Right cardiac atrium (tissue), 5 donors: ENCODE measurements around the gene TAAR9. TPM values are rescaled to one million over a fixed set of nuclear protein-coding genes. Genes with fewer than 3 reads are reported as not detected.
"Not testable (repeated sequence)": the region's sequence is repeated elsewhere in the genome, so short reads cannot be mapped to it uniquely, and the experiment has no call there.

ENCODE experiments used
- ATAC-seq, 2 donors: fragments of 200-7000 bp; cut with Tn5 transposase; one replicate each; pipeline versions ENCODE4 v1.8.0 to v1.9.1; 2020; ENCODE audit warnings: moderate library complexity in 2 of 2, mild to moderate bottlenecking in 1 of 2
- DNase-seq, 3 donors: peaks; one replicate each; pipeline ENCODE4 v3.0.0-alpha.2; 2020
- H3K27ac ChIP-seq: one replicate; pipeline ENCODE4 v1.5.1; 2013; ENCODE audit warnings: mild to moderate bottlenecking, low read length, control low read depth, moderate library complexity
- H3K27me3 ChIP-seq: one replicate; pipeline ENCODE4 v1.6.1; 2013; ENCODE audit not compliant: control insufficient read depth, insufficient read depth
- H3K4me1 ChIP-seq: one replicate; pipeline ENCODE4 v1.6.1; 2013; ENCODE audit warnings: low read length; ENCODE audit not compliant: control insufficient read depth, insufficient read depth
- H3K4me3 ChIP-seq: one replicate; pipeline ENCODE4 v1.5.1; 2013; ENCODE audit warnings: low read length, control low read depth
- H3K9me3 ChIP-seq: one replicate; pipeline ENCODE4 v1.6.1; 2013; ENCODE audit warnings: low read length; ENCODE audit not compliant: control insufficient read depth
- WGBS: extraction: QIAGEN DNeasy Blood & Tissue Kit; methylation state at CpG from one replicate; pipeline ENCODE4 v1.1.7; 2013; 5-methylcytosine and 5-hydroxymethylcytosine counted together
- intact Hi-C, 4 donors: fragments of 100-400 bp; cut with DNase I; formaldehyde crosslinking; loops; one replicate each; pipeline versions ENCODE4 v1.11.0 to v1.14.0; 2022 to 2023
- polyA plus RNA-seq: library from polyadenylated mRNA; stranded (reverse); fragments of 200-250 nt; gene quantifications from one replicate; pipeline ENCODE4 v1.2.3, GENCODE V29; 2013
- total RNA-seq, 4 donors: library from RNA; stranded (reverse); fragmentation: NEBNext Ultra II Directional; extraction: Animal tissue kit (Norgen Biotek cat#: 25700); gene quantifications; one replicate each; pipeline ENCODE4 v1.2.1, GENCODE V29; 2021
- donor health status: healthy with polysubstance abuse.
- donor health status: DM: no; HTN: yes; CAD: no.
- donor health status: DM: no; HTN: no; CAD: no.
- donor health status: DM: no; HTN: yes; CAD: no; lungs with severe emphysema.
- donor health status: DM: yes; HTN: yes; CAD: no.

The TAAR9 gene
- total and polyA plus RNA-seq, 5 donors: not detected

GRCh38 chr6:132551214-132551613 lies 13.1 kb downstream of the TAAR9 start:
- no peak for ATAC-seq
- 76% methylated on average over 4 of the region's 4 CpGs for WGBS
- no peaks in the 10 kb centered on the region for H3K4me1 ChIP-seq
- intact Hi-C loops: no loop called here
- no peak for DNase-seq
- H3K27ac ChIP-seq: no peak overlapping the region
- H3K27me3 ChIP-seq: no peaks in the 10 kb centered on the region
- H3K4me3 ChIP-seq: no peak overlapping the region
- no peaks in the 10 kb centered on the region for H3K9me3 ChIP-seq

DNA sequence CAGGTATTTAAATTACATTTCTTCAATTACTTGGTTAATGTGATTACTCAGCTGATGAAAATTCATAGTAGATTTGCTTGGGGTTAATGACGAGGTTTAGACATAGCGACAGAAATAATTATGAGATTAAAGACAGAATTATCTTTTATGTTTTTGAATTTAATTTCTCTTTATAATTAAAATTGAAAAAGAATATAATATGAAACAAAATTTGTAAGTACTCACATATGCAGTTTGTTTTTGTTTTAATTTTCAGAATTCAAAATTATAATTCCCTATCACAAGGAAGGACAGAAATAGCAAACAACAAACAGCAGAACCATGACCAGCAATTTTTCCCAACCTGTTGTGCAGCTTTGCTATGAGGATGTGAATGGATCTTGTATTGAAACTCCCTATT lies 14.3 kb downstream of the TAAR9 start, which contains the start of gene TAAR8:
TAAR8 (plus strand) TSS at position 301 of the 400 bp plus-strand sequence; CDS start at position 322, 21 bp downstream.
- no peaks in the 10 kb centered on the region for H3K9me3 ChIP-seq
- DNase-seq (no peak), ATAC-seq (no peak)
- intact Hi-C loops: no loop called here
- H3K27ac ChIP-seq: no peak within 1 kb of the TSS
- H3K27me3 ChIP-seq: no peaks in the 10 kb centered on the region
- no peak within 1 kb of the TSS for H3K4me3 ChIP-seq
- 91% methylated on average over 2 of the region's 2 CpGs for WGBS
- no peaks in the 10 kb centered on the region for H3K4me1 ChIP-seq

DNA sequence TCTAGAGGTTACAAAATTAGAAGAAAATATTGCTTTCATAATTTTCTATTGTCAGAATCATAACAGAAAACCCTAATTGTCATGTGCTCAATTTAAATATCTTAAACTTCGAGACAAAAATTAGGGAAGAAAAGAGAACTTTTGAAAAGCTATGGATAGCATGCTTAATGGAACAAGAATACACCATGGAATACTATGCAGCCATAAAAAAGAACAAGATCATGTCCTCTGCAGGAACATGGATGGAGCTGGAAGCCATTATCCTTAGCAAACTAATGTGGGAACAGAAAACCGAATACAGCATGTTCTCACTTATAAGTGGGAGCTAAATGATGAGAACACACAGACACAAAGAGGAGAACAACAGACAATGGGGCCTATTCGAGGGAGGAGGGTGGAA lies 22.0 kb downstream of the TAAR9 start:
- H3K27ac ChIP-seq, H3K4me1 ChIP-seq, H3K4me3 ChIP-seq, H3K27me3 ChIP-seq, ATAC-seq, DNase-seq, H3K9me3 ChIP-seq, intact Hi-C loops: not testable (repeated sequence)
- WGBS: 64% methylated on average over 3 of the region's 3 CpGs

- H3K9me3 ChIP-seq: no peaks in the 10 kb centered on the region
- no peak for DNase-seq
- no peaks in the 10 kb centered on the region for H3K4me1 ChIP-seq
- H3K27ac ChIP-seq: no peak overlapping the region
- H3K27me3 ChIP-seq: no peaks in the 10 kb centered on the region
- intact Hi-C loops: no loop called here
- H3K4me3 ChIP-seq: no peak overlapping the region
- 86% methylated on average over 6 of the region's 6 CpGs for WGBS
- ATAC-seq: no peak
These were observed 28.3 kb downstream of the TAAR9 start for GRCh38 chr6:132566404-132566803.

DNA sequence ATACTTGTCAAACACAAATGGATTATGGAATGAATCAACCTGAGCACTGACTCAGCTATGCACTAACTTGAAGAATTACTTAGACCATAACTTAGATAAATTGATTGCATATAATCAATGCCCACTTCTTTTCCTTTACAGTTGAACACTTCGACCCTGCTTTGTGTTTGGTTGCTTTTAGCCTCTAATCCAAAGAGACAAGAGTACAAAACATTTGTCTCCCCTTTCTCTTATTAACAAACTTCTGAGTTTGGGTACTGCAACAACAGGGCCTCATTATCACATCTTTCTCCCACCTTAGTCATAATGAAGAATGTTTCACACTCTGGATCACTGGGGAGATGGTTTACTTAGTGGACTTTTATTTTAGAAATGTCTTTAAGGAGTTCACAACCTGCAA lies 29.5 kb downstream of the TAAR9 start:
- intact Hi-C loops: no loop called here
- Histone ChIP-seq H3K4me3 (no peak overlapping the region), H3K27me3 (no peaks in the 10 kb centered on the region), H3K27ac (no peak overlapping the region), H3K4me1 (no peaks in the 10 kb centered on the region), H3K9me3 (no peaks in the 10 kb centered on the region)
- ATAC-seq (no peak), DNase-seq (no peak)
- WGBS: 73% methylated on average over 1 of the region's 1 CpG

DNA sequence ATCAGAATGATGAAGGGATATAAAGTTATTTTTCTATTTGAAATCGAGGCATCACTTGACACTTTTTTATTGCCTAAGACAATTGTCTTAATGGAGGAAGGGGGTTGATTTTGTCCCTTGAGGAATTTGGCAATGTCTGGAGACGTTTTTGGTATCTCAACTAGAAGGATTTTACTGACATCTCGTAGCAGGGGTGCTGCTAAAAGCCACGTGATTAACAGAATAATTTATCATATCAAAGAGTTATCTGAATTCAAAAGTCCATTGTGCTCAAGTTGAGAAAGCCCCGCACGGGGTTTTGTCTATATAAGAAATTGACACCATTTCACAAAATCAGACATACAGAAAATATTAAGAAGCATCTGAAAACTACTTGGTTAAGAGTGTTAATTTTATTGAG lies 30.5 kb downstream of the TAAR9 start:
- H3K27me3 ChIP-seq: no peaks in the 10 kb centered on the region
- no peak overlapping the region for H3K4me3 ChIP-seq
- no peaks in the 10 kb centered on the region for H3K4me1 ChIP-seq
- no peaks in the 10 kb centered on the region for H3K9me3 ChIP-seq
- H3K27ac ChIP-seq: no peak overlapping the region
- 54% methylated on average over 6 of the region's 6 CpGs for WGBS
- no peak for DNase-seq
- no peak for ATAC-seq
- intact Hi-C loops: no loop called here

- WGBS: 47% methylated on average over 4 of the region's 4 CpGs
- H3K27me3 ChIP-seq: no peaks in the 10 kb centered on the region
- no peaks in the 10 kb centered on the region for H3K9me3 ChIP-seq
- H3K4me3 ChIP-seq: no peak overlapping the region
- DNase-seq: no peak
- H3K27ac ChIP-seq: no peak overlapping the region
- intact Hi-C loops: no loop called here
- no peak for ATAC-seq
- H3K4me1 ChIP-seq: no peaks in the 10 kb centered on the region
These were observed 31.1 kb downstream of the TAAR9 start for GRCh38 chr6:132569170-132569569.

DNA sequence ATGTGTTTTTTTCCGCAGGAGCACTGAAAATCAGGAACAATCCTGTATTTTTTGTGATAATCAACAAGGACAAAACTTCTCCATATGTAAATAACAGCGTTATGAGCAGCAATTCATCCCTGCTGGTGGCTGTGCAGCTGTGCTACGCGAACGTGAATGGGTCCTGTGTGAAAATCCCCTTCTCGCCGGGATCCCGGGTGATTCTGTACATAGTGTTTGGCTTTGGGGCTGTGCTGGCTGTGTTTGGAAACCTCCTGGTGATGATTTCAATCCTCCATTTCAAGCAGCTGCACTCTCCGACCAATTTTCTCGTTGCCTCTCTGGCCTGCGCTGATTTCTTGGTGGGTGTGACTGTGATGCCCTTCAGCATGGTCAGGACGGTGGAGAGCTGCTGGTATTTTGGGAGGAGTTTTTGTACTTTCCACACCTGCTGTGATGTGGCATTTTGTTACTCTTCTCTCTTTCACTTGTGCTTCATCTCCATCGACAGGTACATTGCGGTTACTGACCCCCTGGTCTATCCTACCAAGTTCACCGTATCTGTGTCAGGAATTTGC lies 32.2 kb downstream of the TAAR9 start, which contains the start of gene TAAR6:
TAAR6 (plus strand) TSS at position 102 of the 557 bp plus-strand sequence; CDS start at position 102, 0 bp downstream.
- Histone ChIP-seq H3K4me1 (no peaks in the 10 kb centered on the region), H3K27ac (no peak within 1 kb of the TSS), H3K27me3 (no peaks in the 10 kb centered on the region), H3K4me3 (no peak within 1 kb of the TSS), H3K9me3 (no peaks in the 10 kb centered on the region)
- no peak for DNase-seq
- no peak for ATAC-seq
- WGBS: 71% methylated on average over 15 of the region's 15 CpGs
- intact Hi-C loops: no loop called here

GRCh38 chr6:132571774-132572173 lies 33.7 kb downstream of the TAAR9 start:
- DNase-seq (no peak), ATAC-seq (no peak)

DNA sequence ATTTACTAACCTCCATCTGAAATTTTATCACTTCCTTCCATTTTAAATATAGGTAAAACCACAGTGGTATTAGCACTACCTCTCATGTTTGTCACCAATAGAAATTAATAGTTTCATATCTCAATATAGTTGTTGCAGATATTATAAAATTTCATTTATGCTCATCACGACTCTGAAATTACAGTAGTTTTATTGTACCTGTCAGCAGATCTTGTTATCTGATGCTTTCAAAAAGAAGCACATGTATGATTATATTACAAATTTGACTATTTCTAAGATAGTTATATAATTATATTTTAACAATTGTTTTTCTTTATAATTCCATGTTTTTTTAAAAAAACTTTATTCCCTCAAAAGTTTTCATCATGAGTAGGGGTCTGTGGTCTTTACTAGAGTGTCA lies 46.6 kb downstream of the TAAR9 start:
- DNase-seq (no peak), ATAC-seq (no peak)
- intact Hi-C loops: no loop called here
- Histone ChIP-seq H3K4me3 (no peak overlapping the region), H3K27me3 (no peaks in the 10 kb centered on the region), H3K9me3 (no peaks in the 10 kb centered on the region), H3K4me1 (no peaks in the 10 kb centered on the region), H3K27ac (no peak overlapping the region)
- 72% methylated on average over 1 of the region's 1 CpG for WGBS

More at GRCh38 chr6:132571774-132572173, 33.7 kb downstream of the TAAR9 start:
- Histone ChIP-seq H3K27ac (no peak overlapping the region), H3K9me3 (no peaks in the 10 kb centered on the region), H3K4me3 (no peak overlapping the region), H3K4me1 (no peaks in the 10 kb centered on the region), H3K27me3 (no peaks in the 10 kb centered on the region)
- intact Hi-C loops: no loop called here

DNA sequence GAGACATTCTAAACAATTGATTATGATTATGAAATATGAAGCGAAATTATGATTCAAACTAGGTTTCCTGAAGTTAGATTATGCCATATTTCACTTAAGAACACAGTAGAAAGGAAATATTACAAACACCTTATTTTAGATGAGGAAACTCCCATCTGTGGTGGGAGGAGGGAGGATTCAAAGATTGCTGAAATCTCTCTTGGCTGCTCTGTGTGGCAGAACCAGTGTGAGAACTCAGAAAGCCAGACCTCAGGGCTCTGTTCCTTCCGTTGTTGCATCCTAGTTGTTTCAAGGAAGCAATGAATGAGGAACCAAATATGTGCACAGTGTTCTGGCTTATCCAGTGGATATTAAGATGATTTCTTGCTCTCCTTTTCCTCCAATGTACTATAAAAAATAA lies 49.3 kb downstream of the TAAR9 start:
- Histone ChIP-seq H3K4me3 (no peak overlapping the region), H3K9me3 (no peaks in the 10 kb centered on the region), H3K4me1 (no peaks in the 10 kb centered on the region), H3K27me3 (no peaks in the 10 kb centered on the region), H3K27ac (no peak overlapping the region)
- no peak for DNase-seq
- ATAC-seq: peak in 1 of 2 donors; percentile 63
- WGBS: 59% methylated on average over 2 of the region's 2 CpGs
- intact Hi-C loops: no loop called here
